HEK293 (cell line): ENCODE measurements around the gene EMD.
"Not testable (repeated sequence)": the region's sequence is repeated elsewhere in the genome, so short reads cannot be mapped to it uniquely, and the experiment has no call there.

Experiments used
- CTCF ChIA-PET: fragments of 350-600 bp; formaldehyde crosslinking; extraction: SDS; loops from one replicate; lab custom pipeline; 2021; ENCODE audit warnings: antibody characterized with exemption; lab: Yijun Ruan, JAX
- POLR2A ChIA-PET: fragments of 300-600 bp; formaldehyde crosslinking; extraction: SDS; loops from one replicate; lab custom pipeline; 2020; ENCODE audit warnings: antibody characterized with exemption, inconsistent platforms; lab: Yijun Ruan, JAX
- H3K27ac ChIP-seq: fragments of 200-500 bp; sonication (Bioruptor generic); 2 replicates; pipeline ENCODE4 v1.5.1; 2014; ENCODE audit warnings: low read depth, low read length, control low read depth, inconsistent platforms; ENCODE audit errors: extremely low read depth
- H3K36me3 ChIP-seq, 2 experiments: fragments of 200-500 bp in 1 of 2; sonication (Bioruptor generic) in 1 of 2; 1 replicate in 1 of 2; 2 replicates in 1 of 2; pipeline ENCODE4 v1.5.1; 2014 to 2017; ENCODE audit warnings: inconsistent platforms in 2 of 2, low read length in 2 of 2; ENCODE audit not compliant: control insufficient read depth in 2 of 2, insufficient read depth in 1 of 2
- H3K4me1 ChIP-seq: fragments of 200-500 bp; sonication (Bioruptor generic); 2 replicates; pipeline ENCODE4 v1.5.1; 2014; ENCODE audit warnings: mild to moderate bottlenecking, low read length, inconsistent platforms; ENCODE audit not compliant: control insufficient read depth, insufficient read depth
- H3K4me3 ChIP-seq: 2 replicates; pipeline ENCODE4 v1.5.1; 2011; ENCODE audit warnings: low read depth, mild to moderate bottlenecking, control low read depth, low read length, moderate library complexity
- H3K9me3 ChIP-seq: fragments of 200-500 bp; sonication (Bioruptor generic); 2 replicates; pipeline ENCODE4 v1.5.1; 2014; ENCODE audit warnings: low read depth, low read length, inconsistent platforms; ENCODE audit not compliant: control insufficient read depth, insufficient read depth
- EGR2 ChIP-seq: fragments of 450-650 bp; formaldehyde crosslinking; IDR thresholded peaks from 2 replicates; pipeline ENCODE4 v1.5.1; 2016; ENCODE audit warnings: low read depth, missing biosample characterization, missing genetic modification characterization
- HOXC10 ChIP-seq: sonication (generic); formaldehyde crosslinking; IDR thresholded peaks from 2 replicates; pipeline ENCODE4 v1.8.1; 2023; ENCODE audit warnings: mild to moderate bottlenecking, missing genetic modification reagents
- KLF9 ChIP-seq: fragments of 450-650 bp; formaldehyde crosslinking; IDR thresholded peaks from 2 replicates; pipeline ENCODE4 v1.5.1; 2016; ENCODE audit warnings: missing biosample characterization, missing genetic modification characterization, low read depth
- MEIS1 ChIP-seq: sonication (generic); formaldehyde crosslinking; IDR thresholded peaks from 2 replicates; pipeline ENCODE4 v1.8.1; 2022; ENCODE audit warnings: missing genetic modification reagents, mild to moderate bottlenecking, borderline replicate concordance
- TRIM28 ChIP-seq: IDR thresholded peaks from 2 replicates; pipeline ENCODE4 v1.6.1; 2011; ENCODE audit warnings: low read length, control low read depth, borderline replicate concordance
- ZNF23 ChIP-seq: fragments of 450-650 bp; formaldehyde crosslinking; IDR thresholded peaks from 2 replicates; pipeline ENCODE4 v1.5.1; 2016; ENCODE audit warnings: missing biosample characterization, missing genetic modification characterization, borderline replicate concordance
- ZNF37A ChIP-seq: fragments of 450-650 bp; IDR thresholded peaks from 2 replicates; pipeline ENCODE4 v1.5.1; 2018; ENCODE audit warnings: missing biosample characterization, missing genetic modification characterization
- ZNF560 ChIP-seq: fragments of 450-650 bp; formaldehyde crosslinking; IDR thresholded peaks from 2 replicates; pipeline ENCODE4 v1.5.1; 2017; ENCODE audit warnings: missing biosample characterization, missing genetic modification characterization, borderline replicate concordance
- ZNF664 ChIP-seq: fragments of 450-650 bp; formaldehyde crosslinking; IDR thresholded peaks from 2 replicates; pipeline ENCODE4 v1.5.1; 2016; ENCODE audit warnings: missing biosample characterization, missing genetic modification characterization
- ZNF670 ChIP-seq: fragments of 450-650 bp; formaldehyde crosslinking; IDR thresholded peaks from 2 replicates; pipeline ENCODE4 v1.5.1; 2016; ENCODE audit warnings: missing biosample characterization, missing genetic modification characterization, low read depth
- ZNF76 ChIP-seq: fragments of 450-650 bp; formaldehyde crosslinking; IDR thresholded peaks from 2 replicates; pipeline ENCODE4; 2016; ENCODE audit warnings: low read depth, missing biosample characterization, missing genetic modification characterization, borderline replicate concordance
- ZNF792 ChIP-seq: fragments of 450-650 bp; formaldehyde crosslinking; IDR thresholded peaks from 2 replicates; pipeline ENCODE4 v1.5.1; 2016; ENCODE audit warnings: missing biosample characterization, missing genetic modification characterization
- ZNF830 ChIP-seq: fragments of 450-650 bp; IDR thresholded peaks from 2 replicates; pipeline ENCODE4 v1.5.0; 2018; ENCODE audit warnings: missing biosample characterization, missing genetic modification characterization, low read depth, mild to moderate bottlenecking, moderate library complexity
- ZNF837 ChIP-seq: fragments of 450-650 bp; formaldehyde crosslinking; IDR thresholded peaks from 2 replicates; pipeline ENCODE4 v1.5.1; 2016; ENCODE audit warnings: missing biosample characterization, missing genetic modification characterization
- TF ChIP-seq, protein P1 (sequence below): fragments of 450-650 bp; formaldehyde crosslinking; IDR thresholded peaks from 2 replicates; pipeline ENCODE4 v1.5.1; 2016; ENCODE audit warnings: missing biosample characterization, missing genetic modification characterization
- TF ChIP-seq, protein P2 (sequence below): fragments of 450-650 bp; formaldehyde crosslinking; optimal IDR thresholded peaks from 2 replicates; pipeline ENCODE3; 2016; ENCODE audit warnings: missing biosample characterization, mild to moderate bottlenecking, missing genetic modification characterization
- TF ChIP-seq, protein P3 (sequence below): fragments of 450-650 bp; formaldehyde crosslinking; IDR thresholded peaks from 2 replicates; pipeline ENCODE4 v1.5.1; 2016; ENCODE audit warnings: missing biosample characterization, missing genetic modification characterization
- TF ChIP-seq, protein P4 (sequence below): fragments of 450-650 bp; formaldehyde crosslinking; IDR thresholded peaks from 2 replicates; pipeline ENCODE4 v1.5.1; 2017; ENCODE audit warnings: missing biosample characterization, mild to moderate bottlenecking, missing genetic modification characterization, moderate library complexity
- TF ChIP-seq, protein P5 (sequence below): fragments of 450-650 bp; formaldehyde crosslinking; IDR thresholded peaks from 2 replicates; pipeline ENCODE4 v1.5.1; 2016; ENCODE audit warnings: missing biosample characterization, missing genetic modification characterization

The EMD gene

DNA sequence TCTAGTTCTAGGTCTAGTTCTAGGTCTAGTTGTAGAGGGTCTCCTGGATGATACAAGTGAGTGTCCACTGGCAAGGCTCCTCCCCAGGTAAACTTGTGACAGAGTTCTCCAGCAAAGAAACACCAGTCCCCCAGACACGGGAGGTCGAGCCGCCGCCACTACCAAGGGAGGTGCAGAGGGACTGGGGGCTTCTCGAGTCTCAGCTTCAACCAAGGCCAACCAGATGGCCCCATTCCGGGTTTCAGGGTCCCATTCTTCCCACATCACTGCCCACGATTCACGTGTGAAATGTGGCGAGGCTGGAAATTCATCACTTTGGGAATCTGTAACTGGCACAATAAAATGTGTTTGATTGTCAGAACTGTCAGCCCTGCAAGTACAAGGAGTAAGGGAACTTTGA, 46.0 kb upstream of the EMD start (continued):
- TF ChIP-seq, protein P1, sequence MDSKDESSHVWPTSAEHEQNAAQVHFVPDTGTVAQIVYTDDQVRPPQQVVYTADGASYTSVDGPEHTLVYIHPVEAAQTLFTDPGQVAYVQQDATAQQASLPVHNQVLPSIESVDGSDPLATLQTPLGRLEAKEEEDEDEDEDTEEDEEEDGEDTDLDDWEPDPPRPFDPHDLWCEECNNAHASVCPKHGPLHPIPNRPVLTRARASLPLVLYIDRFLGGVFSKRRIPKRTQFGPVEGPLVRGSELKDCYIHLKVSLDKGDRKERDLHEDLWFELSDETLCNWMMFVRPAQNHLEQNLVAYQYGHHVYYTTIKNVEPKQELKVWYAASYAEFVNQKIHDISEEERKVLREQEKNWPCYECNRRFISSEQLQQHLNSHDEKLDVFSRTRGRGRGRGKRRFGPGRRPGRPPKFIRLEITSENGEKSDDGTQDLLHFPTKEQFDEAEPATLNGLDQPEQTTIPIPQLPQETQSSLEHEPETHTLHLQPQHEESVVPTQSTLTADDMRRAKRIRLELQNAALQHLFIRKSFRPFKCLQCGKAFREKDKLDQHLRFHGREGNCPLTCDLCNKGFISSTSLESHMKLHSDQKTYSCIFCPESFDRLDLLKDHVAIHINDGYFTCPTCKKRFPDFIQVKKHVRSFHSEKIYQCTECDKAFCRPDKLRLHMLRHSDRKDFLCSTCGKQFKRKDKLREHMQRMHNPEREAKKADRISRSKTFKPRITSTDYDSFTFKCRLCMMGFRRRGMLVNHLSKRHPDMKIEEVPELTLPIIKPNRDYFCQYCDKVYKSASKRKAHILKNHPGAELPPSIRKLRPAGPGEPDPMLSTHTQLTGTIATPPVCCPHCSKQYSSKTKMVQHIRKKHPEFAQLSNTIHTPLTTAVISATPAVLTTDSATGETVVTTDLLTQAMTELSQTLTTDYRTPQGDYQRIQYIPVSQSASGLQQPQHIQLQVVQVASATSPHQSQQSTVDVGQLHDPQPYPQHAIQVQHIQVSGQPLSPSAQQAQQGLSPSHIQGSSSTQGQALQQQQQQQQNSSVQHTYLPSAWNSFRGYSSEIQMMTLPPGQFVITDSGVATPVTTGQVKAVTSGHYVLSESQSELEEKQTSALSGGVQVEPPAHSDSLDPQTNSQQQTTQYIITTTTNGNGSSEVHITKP (tag by site-specific recombination): no peak
- TF ChIP-seq, protein P2, sequence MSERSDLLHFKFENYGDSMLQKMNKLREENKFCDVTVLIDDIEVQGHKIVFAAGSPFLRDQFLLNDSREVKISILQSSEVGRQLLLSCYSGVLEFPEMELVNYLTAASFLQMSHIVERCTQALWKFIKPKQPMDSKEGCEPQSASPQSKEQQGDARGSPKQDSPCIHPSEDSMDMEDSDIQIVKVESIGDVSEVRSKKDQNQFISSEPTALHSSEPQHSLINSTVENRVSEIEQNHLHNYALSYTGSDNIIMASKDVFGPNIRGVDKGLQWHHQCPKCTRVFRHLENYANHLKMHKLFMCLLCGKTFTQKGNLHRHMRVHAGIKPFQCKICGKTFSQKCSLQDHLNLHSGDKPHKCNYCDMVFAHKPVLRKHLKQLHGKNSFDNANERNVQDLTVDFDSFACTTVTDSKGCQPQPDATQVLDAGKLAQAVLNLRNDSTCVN (tag by site-specific recombination): no peak
- TF ChIP-seq ZNF23 (tag by site-specific recombination) (no peak), TRIM28 (no peak), ZNF670 (tag by site-specific recombination) (no peak), ZNF76 (no peak), HOXC10 (CRISPR knock-in tag) (no peak), KLF9 (tag by site-specific recombination) (no peak), ZNF830 (tag by site-specific recombination) (no peak)

DNA sequence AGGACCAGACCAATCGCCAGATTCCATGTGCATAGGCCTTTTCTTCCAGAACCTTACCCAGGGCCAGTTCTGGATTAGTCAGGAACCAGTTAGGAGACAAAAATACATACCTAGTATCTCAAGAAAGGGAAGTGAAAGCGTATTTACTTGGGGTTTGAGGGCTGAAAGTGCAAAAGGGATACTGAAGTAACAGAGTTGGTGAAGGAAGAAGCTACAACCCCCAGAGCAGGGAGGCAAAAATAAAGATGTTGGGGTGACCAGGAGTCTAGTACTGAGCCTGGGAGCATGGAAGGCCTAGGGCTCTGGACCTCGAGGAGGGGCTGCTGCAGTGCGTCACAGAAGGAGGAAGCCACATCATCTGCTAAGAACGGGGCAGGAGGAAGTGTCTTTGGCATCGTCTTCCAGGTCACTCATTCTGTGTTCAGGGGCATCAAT, 45.2 kb upstream of the EMD start:
- ChIA-PET POLR2A (no interaction called here), CTCF (interaction anchor here (1.6 kb wide), 1 partner anchor 40 kb away, joined by 4 read pairs; no protein-coding TSS in a partner anchor)
- H3K4me3 ChIP-seq: no peak overlapping the region

DNA sequence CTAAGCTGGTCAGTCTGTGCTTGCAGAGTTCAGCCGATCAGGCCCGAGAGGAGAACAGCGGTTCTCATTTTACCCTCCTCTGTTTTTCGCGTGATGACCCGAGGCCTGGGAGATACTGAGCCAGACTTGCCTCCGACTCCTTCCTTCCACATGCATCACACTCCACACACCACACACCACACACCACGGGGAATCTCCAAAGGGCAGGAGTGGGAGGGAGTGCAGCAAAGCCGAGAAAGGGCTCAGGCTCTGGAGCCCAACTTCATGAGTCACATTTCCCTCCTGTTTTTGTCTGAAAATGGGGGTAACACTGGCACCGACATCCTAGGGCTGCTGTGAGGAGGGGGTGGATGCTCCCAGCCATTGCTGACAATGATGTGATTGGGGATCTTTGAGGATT, 44.6 kb upstream of the EMD start:
- H3K4me1 ChIP-seq: no peaks in the 10 kb centered on the region
- ChIA-PET POLR2A (no interaction called here), CTCF (interaction anchor here (0.9 to 1.6 kb wide), 2 partner anchors 39 to 201 kb away, joined by 3 to 4 read pairs; no protein-coding TSS in a partner anchor)
- no peak overlapping the region for H3K4me3 ChIP-seq
- no peaks in the 10 kb centered on the region for H3K36me3 ChIP-seq
- TF ChIP-seq EGR2 (tag by site-specific recombination): 0 out of 2 replicates have a peak, but pooled peaks have one; percentile 12
- TF ChIP-seq, protein P3, sequence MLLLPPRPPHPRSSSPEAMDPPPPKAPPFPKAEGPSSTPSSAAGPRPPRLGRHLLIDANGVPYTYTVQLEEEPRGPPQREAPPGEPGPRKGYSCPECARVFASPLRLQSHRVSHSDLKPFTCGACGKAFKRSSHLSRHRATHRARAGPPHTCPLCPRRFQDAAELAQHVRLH: no peak
- no peak for TF ChIP-seq ZNF792 (tag by site-specific recombination)
- no peak for TF ChIP-seq MEIS1 (CRISPR knock-in tag)
- no peak for TF ChIP-seq ZNF837 (tag by site-specific recombination)
- TF ChIP-seq, protein P4, sequence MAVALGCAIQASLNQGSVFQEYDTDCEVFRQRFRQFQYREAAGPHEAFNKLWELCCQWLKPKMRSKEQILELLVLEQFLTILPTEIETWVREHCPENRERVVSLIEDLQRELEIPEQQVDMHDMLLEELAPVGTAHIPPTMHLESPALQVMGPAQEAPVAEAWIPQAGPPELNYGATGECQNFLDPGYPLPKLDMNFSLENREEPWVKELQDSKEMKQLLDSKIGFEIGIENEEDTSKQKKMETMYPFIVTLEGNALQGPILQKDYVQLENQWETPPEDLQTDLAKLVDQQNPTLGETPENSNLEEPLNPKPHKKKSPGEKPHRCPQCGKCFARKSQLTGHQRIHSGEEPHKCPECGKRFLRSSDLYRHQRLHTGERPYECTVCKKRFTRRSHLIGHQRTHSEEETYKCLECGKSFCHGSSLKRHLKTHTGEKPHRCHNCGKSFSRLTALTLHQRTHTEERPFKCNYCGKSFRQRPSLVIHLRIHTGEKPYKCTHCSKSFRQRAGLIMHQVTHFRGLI (tag by site-specific recombination): no peak
- no peaks in the 10 kb centered on the region for H3K9me3 ChIP-seq
- H3K27ac ChIP-seq: no peak overlapping the region

More for the DNA sequence above, 45.2 kb upstream of the EMD start:
- TF ChIP-seq ZNF37A (tag by site-specific recombination) (no peak), ZNF560 (tag by site-specific recombination) (no peak), ZNF664 (tag by site-specific recombination) (peak; percentile 79)
- TF ChIP-seq, protein P5, sequence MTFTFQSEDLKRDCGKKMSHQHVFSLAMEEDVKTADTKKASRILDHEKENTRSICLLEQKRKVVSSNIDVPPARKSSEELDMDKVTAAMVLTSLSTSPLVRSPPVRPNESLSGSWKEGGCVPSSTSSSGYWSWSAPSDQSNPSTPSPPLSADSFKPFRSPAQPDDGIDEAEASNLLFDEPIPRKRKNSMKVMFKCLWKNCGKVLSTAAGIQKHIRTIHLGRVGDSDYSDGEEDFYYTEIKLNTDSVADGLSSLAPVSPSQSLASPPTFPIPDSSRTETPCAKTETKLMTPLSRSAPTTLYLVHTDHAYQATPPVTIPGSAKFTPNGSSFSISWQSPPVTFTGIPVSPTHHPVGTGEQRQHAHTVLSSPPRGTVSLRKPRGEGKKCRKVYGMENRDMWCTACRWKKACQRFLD (tag by site-specific recombination): no peak
- no peaks in the 10 kb centered on the region for H3K4me1 ChIP-seq
- H3K9me3 ChIP-seq: no peaks in the 10 kb centered on the region
- no peaks in the 10 kb centered on the region for H3K36me3 ChIP-seq
- H3K27ac ChIP-seq: no peak overlapping the region

DNA sequence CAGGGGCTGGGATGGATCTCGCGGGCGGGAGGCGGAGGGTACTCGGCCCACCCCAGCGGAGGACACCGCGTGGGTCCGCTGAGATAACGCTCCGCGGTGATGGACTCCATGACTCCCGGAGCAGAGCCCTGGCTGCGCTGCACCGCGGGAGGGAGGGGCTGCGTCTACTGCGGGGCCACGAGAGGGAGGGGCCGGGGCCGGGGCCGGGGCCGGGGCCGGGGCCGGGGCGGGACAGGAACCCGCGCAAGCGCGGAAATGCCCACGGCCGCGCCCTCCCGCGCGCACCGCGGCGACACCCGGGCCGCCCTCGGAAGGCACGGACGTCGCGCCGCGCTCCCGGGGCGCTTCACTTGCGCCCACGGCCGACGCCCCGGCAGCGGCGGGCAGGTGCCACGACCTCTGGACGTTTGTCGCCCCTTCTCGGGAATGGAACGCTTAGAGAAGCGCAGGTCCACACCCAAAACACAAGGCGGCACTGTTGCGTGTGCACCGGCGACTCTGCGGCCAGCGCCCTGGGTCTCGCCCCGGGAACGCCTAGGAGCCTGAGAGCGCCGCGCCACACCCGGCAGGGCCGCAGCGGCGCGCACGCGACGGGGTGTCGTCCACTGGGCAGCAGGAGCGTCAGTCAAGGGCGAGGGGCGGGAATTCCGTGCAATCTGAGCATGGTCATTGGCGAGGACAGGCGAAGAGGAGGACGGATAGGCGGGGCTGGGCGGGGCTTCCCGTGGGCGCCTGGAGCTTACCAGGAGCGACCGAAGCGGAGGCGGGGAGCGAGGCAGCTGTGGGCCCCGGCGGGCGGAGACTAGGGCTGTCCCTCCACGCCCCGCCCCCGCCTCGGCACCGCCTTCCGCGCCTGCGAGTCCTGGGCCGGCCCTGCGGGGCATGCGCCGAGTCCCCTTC, 37.4 kb upstream of the EMD start:
- H3K4me1 ChIP-seq, H3K4me3 ChIP-seq, POLR2A ChIA-PET, H3K36me3 ChIP-seq, CTCF ChIA-PET, H3K9me3 ChIP-seq, H3K27ac ChIP-seq: not testable (repeated sequence)
